Measurements from ENCODE around the gene BOLL. TPM values are rescaled to one million over a fixed set of nuclear protein-coding genes. Genes with fewer than 3 reads are reported as not detected.
A peak's percentile ranks its signal among the peaks of the same experiment; 100 is the strongest.

BOLL gene
- total RNA-seq, 1 donor from 2014 or later, result not detected

GRCh38 chr2:197786010-197786877, 1.1 kb upstream of the BOLL start:
- peak; percentile 82 for ATAC-seq
- peak; percentile 76 for DNase-seq

GRCh38 chr2:197782126-197782525, 3.0 kb downstream of the BOLL start:
- intact Hi-C loops (cut with DNase I), result no loop called here
- Histone ChIP-seq H3K9me3 (no peaks in the 10 kb centered on the region), H3K27ac (no peak overlapping the region), H3K4me3 (no peak overlapping the region), H3K27me3 (peaks cover 15% of the 10 kb centered on the region), H3K4me1 (peaks cover 10% of the 10 kb centered on the region), H3K36me3 (no peaks in the 10 kb centered on the region)
- ATAC-seq, result no peak
- TF ChIP-seq CTCF (IDR thresholded peaks at IDR 0.05), result no peak
- no peak for DNase-seq

More at GRCh38 chr2:197786010-197786877, 1.1 kb upstream of the BOLL start:
- Histone ChIP-seq H3K36me3 (no peaks in the 10 kb centered on the region), H3K9me3 (no peaks in the 10 kb centered on the region), H3K4me1 (peaks cover 10% of the 10 kb centered on the region), H3K27me3 (peaks cover 18% of the 10 kb centered on the region), H3K4me3 (peak overlapping the region; percentile 47), H3K27ac (no peak overlapping the region)
- intact Hi-C loops (cut with DNase I), result no loop called here
- TF ChIP-seq CTCF (IDR thresholded peaks at IDR 0.05), result peak; percentile 54

- Histone ChIP-seq H3K27ac (no peak overlapping the region), H3K4me1 (no peaks in the 10 kb centered on the region), H3K9me3 (no peaks in the 10 kb centered on the region), H3K4me3 (no peak overlapping the region), H3K36me3 (no peaks in the 10 kb centered on the region), H3K27me3 (no peaks in the 10 kb centered on the region)
- ATAC-seq (no peak), DNase-seq (no peak)
- intact Hi-C loops (cut with DNase I), result no loop called here
- TF ChIP-seq CTCF (IDR thresholded peaks at IDR 0.05), result no peak
Observed at GRCh38 chr2:197779261-197779660, 5.9 kb downstream of the BOLL start.

GRCh38 chr2:197777823-197778407, 7.2 kb downstream of the BOLL start:
- Histone ChIP-seq H3K27ac (no peak overlapping the region), H3K27me3 (no peaks in the 10 kb centered on the region), H3K4me3 (no peak overlapping the region), H3K4me1 (no peaks in the 10 kb centered on the region), H3K36me3 (no peaks in the 10 kb centered on the region), H3K9me3 (no peaks in the 10 kb centered on the region)
- peak; percentile 79 for TF ChIP-seq CTCF (IDR thresholded peaks at IDR 0.05)
- no peak for ATAC-seq
- intact Hi-C loops (cut with DNase I), result no loop called here
- no peak for DNase-seq

- no peaks in the 10 kb centered on the region for H3K4me1 ChIP-seq
- no peak for ATAC-seq
- H3K9me3 ChIP-seq, result no peaks in the 10 kb centered on the region
- H3K36me3 ChIP-seq, result no peaks in the 10 kb centered on the region
- H3K27me3 ChIP-seq, result no peaks in the 10 kb centered on the region
- TF ChIP-seq CTCF (IDR thresholded peaks at IDR 0.05), result no peak
- H3K4me3 ChIP-seq, result no peak overlapping the region
- no peak for DNase-seq
- no peak overlapping the region for H3K27ac ChIP-seq
- intact Hi-C loops (cut with DNase I), result no loop called here
Observed at GRCh38 chr2:197760293-197760657, 24.8 kb downstream of the BOLL start.

All from upper lobe of right lung (tissue), 1 donor.